A673 (cell line): Measurements from ENCODE around the gene CD200R1L.

Experiments
- EZH2 ChIP-seq: fragments of 200-600 bp; sonication (generic); IDR thresholded peaks from 2 replicates; pipeline ENCODE4 v1.6.1; 2017; ENCODE audit warnings: borderline replicate concordance, low read depth, mild to moderate bottlenecking, mixed read lengths, antibody characterized with exemption, low read length; ENCODE audit not compliant: poor library complexity, severe bottlenecking
- TF ChIP-seq, protein P1 (sequence below): fragments of 300-800, 200-600 bp; sonication (generic); conservative IDR thresholded peaks from 2 replicates; pipeline ENCODE4 v1.5.1; 2017; ENCODE audit warnings: low read depth, mild to moderate bottlenecking, antibody characterized with exemption, low read length, moderate library complexity, mixed read lengths

DNA sequence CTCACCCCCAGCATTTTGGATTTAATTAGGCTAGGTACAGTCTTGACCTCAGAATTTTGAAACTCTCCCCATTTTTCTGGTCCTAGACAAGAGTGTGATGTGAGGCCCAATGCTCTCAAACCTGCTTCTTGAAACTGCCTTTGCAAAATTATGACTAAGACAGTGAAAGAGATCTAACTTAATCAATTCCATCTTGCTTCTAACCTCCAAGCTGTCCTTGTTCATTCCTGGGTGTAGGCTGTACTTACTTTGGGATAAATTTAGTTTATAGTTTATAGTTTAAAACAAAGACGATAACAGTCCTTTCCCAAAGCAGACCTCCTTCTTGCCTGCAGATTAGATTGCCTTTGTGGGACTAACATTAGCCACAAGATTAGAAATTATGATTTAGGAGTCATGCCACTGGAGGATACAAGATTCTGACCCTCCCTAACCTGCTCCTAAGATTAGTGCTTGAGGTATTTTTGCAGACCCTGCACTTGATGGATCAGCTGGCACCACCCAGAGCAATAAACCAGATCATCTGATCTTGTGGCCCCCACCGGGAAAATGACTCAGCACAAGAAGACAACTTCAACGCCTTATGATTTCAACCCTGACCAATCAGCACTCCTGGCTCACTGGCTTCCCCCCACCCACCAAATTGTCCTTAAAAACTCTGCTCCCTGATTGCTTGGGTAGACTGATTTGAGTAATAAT, 59.6 kb downstream of the CD200R1L start:
- TF ChIP-seq, protein P1, sequence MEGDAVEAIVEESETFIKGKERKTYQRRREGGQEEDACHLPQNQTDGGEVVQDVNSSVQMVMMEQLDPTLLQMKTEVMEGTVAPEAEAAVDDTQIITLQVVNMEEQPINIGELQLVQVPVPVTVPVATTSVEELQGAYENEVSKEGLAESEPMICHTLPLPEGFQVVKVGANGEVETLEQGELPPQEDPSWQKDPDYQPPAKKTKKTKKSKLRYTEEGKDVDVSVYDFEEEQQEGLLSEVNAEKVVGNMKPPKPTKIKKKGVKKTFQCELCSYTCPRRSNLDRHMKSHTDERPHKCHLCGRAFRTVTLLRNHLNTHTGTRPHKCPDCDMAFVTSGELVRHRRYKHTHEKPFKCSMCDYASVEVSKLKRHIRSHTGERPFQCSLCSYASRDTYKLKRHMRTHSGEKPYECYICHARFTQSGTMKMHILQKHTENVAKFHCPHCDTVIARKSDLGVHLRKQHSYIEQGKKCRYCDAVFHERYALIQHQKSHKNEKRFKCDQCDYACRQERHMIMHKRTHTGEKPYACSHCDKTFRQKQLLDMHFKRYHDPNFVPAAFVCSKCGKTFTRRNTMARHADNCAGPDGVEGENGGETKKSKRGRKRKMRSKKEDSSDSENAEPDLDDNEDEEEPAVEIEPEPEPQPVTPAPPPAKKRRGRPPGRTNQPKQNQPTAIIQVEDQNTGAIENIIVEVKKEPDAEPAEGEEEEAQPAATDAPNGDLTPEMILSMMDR, result no peak
- TF ChIP-seq EZH2, result no peak
